Stimulated activated CD4-positive, alpha-beta T cell treated with anti-CD3 and anti-CD28 coated beads, Interleukin-1b, Interleukin-23, amount 100 ng/mL, for 4 hours (primary cell): ENCODE measurements around the gene VRK1.
"Not testable (repeated sequence)": the region's sequence is repeated elsewhere in the genome, so short reads cannot be mapped to it uniquely, and the experiment has no call there.

Experiments used
- DNase-seq, 2 donors: peaks; one replicate each; pipeline ENCODE4 v3.0.0-alpha.2; 2020; ENCODE audit warnings: low read depth in 2 of 2

VRK1 gene

DNA sequence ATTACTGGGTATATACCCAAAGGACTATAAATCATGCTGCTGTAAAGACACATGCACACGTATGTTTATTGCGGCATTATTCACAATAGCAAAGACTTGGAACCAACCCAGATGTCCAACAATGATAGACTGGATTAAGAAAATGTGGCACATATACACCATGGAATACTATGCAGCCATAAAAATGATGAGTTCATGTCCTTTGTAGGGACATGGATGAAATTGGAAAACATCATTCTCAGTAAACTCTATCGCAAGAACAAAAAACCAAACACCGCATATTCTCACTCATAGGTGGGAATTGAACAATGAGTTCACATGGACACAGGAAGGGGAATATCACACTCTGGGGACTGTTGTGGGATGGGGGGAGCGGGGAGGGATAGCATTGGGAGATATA is 86.8 kb downstream of the VRK1 start:
- DNase-seq: not testable (repeated sequence)

DNA sequence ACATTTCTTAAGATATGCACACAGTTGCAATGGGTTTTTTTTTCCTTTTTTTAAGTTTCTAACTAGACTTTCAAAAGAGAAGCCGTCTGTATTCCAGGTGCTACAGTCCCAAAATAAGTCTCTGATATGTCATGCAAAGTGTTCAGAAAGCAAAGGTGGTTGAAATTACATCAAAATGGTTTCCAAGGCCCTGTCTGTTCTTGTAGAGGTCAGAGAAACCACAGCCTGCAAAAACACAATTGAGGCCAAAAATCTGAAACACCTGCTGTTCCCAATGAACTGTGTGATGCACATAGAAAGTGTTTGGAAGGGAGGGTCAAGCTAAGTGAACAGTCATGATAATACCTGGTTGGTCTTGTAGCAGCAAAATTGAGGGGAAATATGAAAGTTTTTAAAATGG is 91.0 kb downstream of the VRK1 start:
- no peak for DNase-seq

DNA sequence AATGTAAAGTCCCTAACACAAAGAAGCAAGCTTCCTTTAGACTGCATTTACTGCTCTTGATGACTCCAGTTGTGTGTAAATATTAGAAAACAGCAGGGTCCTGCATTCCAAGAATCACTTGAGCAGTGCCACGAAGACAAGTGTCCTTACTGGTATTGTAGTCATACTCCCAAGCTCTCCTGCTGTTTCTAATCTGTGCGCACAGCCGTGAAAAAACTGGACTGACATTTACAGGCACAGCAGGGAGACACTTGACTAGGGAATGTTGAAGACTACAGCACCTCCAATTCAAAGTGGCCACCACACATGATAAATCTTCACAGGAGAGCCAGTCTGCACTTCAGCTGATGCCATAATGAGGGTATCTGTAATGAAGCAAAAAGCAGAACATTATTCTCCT is 91.4 kb downstream of the VRK1 start:
- no peak for DNase-seq

DNA sequence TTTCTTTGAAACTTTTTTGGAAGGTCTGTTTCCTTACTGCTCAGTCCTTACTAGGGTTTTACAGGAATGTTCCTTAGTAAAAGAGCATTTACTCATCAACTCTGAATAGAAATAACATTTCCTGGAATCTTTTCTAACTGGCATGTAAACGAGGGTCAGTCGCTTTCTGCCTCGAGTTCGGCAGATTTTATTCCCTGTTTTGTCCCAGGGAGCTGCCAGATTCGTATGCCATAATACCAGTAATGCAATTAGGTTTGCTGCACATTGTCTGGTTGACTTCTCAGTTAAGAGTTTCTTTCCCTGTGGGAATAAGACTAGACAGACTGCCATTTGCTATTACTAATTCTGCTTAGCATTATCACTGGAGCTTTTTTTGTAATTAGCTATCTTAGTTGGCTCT is 91.9 kb downstream of the VRK1 start:
- DNase-seq: no peak

DNA sequence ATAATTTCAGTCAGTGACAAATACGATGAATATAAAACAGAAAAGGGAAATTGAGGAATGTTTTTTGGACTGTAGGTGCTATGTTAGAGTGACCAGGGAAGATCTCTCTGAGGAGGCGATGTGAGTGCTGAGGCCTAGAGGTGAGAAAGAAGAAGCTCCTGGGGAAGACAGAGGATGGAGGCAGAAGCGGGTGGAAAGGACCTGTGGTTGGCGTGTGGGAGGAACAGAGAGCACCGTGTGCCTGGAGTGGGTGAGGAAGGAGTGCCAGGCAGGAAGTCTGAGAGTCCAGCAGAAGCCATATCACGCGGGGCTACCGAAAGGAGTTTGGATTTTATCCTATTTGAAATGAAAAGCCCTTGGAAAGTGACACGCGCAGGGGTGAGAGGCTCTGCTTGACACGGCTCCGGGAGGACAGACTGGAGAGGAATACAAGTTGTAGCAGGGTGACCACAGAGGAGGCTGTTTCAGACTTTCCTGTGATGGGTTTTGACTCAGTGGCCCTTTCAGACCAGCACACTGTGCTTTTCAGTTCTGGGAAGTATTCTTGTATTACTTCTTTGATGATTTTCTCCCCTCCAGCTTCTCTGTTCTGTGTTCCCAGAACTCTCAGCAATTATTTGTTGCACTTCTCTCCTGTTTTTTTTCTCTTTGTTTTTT is 96.9 kb downstream of the VRK1 start:
- no peak for DNase-seq

DNA sequence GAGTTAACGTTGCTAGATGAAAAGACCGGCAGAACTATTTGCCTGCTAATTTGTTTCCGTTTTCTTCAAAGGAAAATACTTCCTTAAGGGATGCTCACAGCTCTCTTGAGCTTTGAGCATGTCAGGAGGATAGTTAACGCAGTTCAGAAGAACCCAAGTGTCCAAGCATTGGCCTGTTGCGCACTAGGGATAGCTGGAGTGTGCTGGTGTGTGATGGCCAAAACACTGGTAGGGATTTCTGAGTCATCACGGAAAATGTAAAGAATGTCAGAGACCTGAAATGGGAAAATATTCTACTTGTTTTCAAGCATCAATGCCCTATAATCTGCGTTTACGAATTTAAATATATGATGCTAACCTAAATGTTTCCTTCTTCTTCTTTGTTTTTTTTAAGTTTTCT is 97.8 kb downstream of the VRK1 start:
- no peak for DNase-seq

DNA sequence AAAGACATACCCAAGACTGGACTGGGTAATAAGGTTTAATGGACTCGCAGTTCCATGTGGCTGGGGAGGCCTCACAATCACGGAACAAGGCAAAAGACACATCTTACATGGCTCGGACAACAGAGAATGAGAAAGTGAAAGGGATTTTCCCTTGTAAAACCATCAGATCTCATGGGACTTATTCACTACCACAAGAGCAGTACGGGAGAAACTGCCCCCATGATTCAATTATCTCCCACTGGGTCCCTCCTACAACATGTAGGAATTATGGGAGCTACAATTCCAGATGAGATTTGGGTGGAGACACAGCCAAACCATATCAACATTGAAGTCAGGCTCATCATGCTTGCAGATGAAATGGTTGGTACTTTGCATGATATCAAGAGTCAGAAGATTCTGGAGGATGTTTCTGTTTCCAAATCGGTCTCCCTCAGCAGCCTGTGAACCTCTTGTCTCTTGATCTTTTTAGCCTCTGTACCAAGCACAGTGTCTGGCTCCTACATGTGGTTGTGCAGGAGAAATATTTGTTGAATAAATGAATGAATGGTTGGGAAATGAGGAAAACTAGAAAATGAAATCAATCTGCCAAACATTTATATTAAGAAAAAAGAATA is 98.6 kb downstream of the VRK1 start:
- DNase-seq: no peak

DNA sequence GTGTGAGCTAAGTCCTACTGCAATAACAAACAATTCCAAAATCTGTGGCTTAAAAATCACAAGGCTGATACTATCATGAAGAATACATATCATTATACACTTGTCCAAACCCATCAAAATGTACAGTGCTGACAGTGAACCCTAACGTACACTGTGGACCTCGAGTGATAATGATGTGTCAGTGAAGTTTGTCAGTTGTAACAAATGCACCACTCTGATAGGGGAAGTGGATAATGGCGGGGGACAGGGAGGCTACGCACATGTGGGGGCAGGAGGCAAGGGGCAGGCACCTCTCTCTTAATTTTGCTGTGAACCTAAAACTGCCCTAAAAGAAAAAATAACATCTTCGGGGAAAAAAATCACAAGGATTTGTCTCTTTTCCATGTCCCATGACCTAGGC is 100.0 kb downstream of the VRK1 start:
- DNase-seq: no peak

DNA sequence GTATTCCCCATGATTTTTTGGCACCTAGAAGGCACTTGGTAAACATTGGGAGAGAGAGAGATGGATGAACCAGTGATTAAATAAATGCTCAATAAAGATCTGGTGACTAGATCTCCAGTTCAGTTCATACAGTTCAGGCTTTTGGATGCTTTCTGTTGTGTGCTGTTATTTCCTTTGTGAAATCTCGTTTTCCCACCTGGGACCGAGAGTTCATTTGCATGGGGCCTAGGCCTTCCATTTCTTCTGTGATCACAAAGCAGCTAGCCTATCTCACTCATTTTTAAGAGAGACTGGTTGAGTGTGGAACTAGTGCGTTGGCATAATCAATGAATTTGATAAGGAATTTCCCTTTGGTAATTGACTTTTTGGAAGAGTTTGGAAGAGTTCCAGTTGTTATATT is 104.0 kb downstream of the VRK1 start:
- no peak for DNase-seq

DNA sequence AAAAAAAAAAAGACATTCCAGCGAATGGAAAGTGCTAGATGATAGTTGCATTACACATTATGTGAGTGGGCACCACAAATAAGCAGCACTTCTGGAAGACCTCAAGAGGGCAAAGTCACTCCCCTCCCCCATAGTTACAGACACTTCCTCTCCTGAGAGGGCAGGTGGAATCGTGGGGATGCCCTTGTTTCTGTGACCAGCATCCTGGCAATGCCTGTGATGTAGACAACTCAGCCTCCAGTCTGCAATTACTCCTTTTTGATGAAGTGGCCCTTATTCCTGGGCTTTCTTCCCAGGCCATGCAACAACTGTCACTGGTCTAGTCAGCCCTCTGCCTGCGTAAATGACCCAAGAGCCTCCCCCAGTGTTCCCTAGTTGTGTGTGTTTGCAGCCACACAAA is 104.8 kb downstream of the VRK1 start:
- no peak for DNase-seq

DNA sequence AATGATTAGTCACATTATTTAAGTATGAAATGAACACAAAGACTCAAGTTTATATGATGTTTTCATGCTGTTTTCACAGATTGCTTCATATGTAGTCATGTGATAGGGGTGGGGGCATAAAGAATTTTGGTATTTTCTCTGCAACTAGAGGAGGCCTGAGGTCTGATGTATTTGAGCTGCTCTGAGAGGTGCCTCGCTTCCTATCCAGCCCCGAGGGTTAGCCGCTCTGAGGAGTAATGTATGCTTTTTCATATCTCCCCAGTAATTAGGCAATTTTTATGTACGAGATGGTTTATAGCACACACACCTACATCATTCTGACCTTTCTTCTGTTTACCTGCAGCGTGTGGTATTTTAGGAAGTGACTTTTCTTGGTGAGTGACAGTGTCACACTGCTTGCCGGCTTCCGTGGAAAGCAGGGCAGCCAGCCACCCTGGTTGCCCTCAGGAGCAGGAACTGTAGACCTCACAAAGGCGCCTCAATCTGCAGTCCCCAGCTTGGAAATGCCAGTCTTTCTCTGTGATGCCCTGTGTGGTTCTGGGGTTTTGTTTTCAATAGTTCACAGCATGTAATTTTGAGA is 106.4 kb downstream of the VRK1 start:
- DNase-seq: no peak

DNA sequence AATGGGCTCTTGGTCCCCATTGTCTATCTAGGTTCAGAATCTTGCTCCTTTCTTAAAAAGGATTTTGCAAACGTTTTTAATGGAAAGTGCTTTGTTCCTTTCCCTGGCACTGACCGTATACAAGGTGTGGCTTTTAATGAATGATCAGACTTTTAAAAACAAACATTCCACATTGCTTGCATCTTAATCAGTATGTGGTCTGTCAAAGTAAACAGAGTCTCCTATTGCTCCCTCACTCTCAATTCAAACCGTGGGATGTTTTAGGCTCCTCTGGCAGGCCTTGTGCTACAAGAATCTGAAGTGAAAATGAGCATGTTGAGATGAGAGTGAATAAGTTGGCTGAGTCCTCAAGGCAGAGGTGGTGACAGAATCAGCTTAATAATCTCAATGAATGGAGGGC is 107.0 kb downstream of the VRK1 start:
- no peak for DNase-seq

DNA sequence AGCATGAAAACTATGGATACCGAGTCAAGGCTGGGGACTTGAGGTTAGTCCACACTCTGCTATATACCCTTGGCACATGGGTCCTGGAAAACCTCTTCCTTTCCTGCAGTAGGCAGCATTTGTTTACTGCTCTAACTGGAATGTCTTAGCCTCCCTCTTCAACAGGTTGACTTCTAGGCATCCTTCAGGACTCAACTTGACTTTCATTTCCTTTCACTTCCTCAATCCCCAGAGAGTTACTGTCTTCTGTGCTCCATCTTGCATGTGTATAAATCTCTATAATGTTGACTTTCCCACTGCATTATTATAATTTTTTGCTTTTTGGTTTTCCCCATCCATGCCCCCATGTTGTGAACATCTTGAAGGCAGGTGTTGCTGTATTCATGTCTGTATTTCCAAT is 107.9 kb downstream of the VRK1 start:
- no peak for DNase-seq

DNA sequence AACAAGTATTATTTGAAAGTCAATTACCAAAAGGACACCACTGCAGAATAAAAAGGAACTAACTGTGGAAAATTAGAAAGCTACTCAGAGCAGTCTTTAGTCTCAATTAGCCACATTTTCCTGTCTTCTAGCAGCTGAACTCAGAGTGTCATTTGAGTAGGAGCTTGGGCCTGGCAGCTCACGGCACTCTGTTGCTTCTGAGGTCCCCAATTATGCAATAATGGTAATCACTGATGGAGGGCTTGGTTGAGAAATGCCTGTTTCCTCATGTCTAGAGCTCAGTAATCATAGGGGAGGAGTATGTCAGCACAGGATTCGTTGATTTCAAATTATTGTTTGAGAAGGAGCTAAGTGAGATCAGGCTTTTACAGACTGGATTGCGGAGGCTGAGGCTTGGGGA is 108.6 kb downstream of the VRK1 start:
- no peak for DNase-seq

DNA sequence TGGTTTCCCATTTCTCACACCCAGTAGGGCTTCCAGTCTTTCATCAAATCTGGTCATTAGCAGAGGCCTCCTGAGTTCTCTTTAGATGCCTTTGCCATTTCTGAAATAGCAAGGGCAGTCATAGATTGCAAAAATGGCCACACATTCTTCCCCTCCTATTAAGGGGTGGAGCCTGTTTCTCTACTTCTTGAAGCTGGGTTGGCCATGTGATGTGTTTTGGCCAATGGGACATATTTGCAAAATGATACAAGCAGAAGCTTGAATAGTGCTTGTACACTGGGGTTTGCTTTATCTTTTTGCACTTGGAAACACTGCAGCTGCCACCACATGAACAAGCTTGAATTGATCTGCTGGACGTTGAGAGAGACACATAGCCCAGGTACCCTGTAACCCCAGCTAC is 109.3 kb downstream of the VRK1 start:
- no peak for DNase-seq

DNA sequence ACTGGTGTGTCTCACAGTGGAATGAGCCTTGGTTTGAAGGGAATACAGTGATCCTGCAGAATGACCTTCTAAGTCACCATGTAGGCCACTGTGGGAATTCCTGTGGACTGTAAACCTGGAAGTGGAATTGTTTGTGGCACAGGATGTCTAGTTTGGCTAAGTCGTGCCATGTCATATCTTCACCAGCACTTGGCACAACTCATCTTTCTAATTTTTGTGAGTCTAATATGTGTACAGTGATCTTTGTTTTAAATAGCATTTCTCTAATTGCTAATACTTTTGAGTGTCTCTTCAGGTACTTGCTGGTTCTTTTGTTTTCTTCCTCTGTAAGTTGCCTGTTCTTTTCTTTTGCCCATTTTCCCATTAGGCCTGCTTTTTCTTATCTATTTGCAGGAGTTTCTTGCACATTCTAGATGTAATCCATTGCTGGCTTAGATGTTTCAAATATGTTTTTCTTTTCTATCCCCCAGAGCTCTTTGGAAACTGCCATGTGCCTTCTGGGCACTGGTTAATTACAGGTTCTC is 112.7 kb downstream of the VRK1 start:
- no peak for DNase-seq

DNA sequence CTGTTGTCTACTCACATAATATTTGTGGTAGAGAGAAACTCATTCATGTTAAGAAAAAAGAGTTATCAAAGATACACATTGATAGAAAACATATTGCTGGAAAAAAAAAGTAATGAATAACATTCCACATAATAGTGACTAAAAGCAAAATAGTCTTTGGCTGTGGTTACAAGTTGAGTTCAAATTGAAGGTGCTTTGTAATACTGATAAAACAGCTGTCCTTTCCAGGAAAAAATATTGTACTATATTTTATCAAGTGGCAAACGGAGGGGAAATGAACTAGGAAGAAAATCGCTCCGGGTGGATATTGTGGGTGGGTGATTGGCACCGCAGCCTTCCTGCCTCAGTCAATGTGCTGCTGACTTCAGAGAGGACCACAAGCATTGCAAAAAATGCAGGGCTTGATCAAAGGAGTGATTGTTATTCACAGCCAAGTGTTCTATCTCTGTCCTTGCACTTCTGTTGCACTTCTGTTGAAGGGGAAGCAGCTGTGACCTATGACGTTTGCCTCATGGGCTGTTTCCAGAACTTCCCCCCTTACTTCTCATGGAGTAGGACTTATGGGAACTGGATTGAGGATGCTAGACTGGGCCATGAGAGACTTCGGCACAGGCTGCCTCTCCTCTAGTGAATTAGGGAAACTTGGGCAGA is 114.4 kb downstream of the VRK1 start:
- DNase-seq: no peak

DNA sequence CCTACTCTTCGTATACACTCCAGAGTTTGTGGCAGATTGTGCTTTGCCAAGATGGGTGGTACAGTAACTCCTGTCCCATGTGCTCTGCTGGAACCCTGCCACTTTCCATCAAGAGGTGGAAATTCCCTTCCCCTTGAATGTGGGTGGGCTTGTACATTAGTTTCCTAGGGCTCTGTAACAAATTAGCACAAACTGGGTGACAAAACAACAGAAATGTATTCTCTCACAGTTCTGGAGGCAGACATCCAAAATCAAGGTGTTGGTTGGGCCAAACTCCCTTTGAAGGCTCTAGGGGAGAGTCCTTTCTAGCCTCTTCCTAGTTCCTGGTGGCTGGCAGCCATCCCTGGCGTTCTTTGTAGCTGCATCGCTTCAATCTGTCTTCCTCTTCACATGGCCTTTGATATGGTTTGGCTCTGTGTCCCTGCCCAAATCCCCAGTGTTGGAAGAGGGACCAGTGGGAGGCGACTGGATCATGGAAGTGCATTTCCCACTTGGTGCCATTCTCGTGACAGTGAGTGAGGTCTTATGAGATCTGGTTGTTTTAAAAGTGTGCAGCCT is 117.5 kb downstream of the VRK1 start:
- no peak for DNase-seq

DNA sequence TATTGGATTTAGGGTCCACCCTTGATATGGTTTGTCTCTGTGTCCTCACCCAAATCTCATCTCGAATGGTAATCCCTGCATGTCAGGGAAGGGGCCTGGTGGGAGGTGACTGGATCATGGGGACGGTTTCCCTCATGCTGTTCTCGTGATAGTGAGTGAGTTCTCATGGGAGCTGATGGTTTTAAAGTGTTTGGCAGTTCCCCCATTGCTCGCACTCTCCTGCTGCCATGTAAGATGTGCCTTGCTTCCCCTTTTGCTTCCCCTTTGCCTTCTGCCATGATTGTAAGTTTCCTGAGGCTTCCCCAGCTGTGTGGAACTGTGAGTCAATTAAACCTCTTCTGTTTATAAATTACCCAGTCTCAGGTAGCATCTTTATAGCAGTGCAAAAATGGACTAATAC is 118.3 kb downstream of the VRK1 start:
- no peak for DNase-seq

DNA sequence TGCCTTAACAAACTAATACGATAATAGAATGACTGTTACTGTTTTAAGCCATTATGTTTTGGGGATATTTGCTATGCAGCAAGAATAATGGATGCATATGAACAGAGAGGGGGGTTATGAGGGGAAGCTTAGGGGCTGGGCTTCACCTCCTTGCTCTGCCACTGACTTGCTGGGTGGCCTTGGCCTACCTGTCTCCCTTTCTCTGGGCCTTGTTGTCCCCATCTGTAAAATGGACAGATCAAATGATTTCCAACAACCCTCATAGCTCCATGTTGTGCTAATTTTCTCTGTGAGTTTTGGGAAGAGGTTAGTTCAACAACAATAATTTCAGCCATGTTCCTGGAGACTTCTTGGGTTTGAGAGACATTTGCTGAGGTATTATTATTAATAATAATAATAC is 119.6 kb downstream of the VRK1 start:
- DNase-seq: no peak

DNA sequence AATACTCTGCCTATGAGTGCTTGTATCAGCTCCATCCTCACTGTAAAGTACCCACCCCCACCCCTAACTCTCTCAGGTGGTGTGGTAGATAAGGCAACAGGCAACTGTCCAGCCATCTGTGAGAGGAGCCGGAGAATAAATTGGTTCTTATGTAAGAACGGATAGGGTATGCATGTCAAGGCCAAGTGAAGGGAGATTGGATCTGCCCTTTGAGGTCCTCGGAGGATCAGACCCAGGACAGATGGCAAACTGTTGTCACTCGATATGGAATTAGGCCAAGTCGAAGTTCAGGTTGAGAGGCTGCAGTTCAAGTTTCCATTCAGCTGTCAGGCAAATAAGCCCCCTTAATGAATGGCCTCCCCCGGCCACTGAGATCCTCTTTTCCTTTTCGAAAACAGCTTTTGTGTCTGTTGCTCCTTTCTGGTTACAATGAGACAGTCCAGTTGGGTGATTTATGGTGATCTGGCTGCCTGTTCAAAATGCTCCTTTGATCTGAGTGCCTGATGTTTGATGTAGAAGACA is 120.3 kb downstream of the VRK1 start:
- no peak for DNase-seq

DNA sequence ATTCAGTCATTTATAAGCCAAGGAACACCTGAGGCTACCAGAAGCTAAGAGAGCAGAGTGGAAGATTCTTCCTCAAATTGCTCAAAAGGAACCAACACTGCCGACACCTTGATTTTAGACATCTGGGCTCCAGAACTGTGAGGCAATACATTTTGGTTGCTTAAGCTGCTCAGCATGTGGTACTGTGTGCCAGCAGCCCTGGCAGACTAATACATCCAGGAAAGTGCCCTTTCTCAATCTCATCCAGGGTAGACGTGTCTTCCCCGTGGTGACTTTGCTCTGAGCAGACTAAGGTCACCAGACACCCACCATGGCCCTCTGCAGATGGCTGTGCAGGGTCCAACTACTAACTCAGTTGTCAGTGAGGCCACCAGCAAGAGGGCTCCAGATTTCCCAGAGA is 122.8 kb downstream of the VRK1 start:
- no peak for DNase-seq
